Stimulated activated CD8-positive, alpha-beta memory T cell treated with anti-CD3 and anti-CD28 coated beads, Interleukin-4, amount 100 ng/mL, for 4 hours (primary cell): ENCODE data around the gene CBLC.
"Not testable (repeated sequence)": the region's sequence is repeated elsewhere in the genome, so short reads cannot be mapped to it uniquely, and the experiment has no call there.

Source experiments
- DNase-seq, 2 donors: peaks; one replicate each; pipeline ENCODE4 v3.0.0-alpha.2; 2020; ENCODE audit warnings: low read depth in 2 of 2, low spot score in 1 of 2

CBLC gene

GRCh38 chr19:44818466-44819031 lies 40.9 kb downstream of the CBLC start:
- DNase-seq: no peak

GRCh38 chr19:44819246-44819832 lies 41.6 kb downstream of the CBLC start:
- DNase-seq: no peak

GRCh38 chr19:44820648-44821609 lies 43.2 kb downstream of the CBLC start:
- DNase-seq: no peak

GRCh38 chr19:44822177-44822576 lies 44.5 kb downstream of the CBLC start:
- DNase-seq: no peak

- DNase-seq: no peak
Measured at GRCh38 chr19:44822670-44823372, 45.1 kb downstream of the CBLC start.

GRCh38 chr19:44823373-44823698 lies 45.6 kb downstream of the CBLC start:
- no peak for DNase-seq

GRCh38 chr19:44824761-44825160 lies 47.1 kb downstream of the CBLC start:
- no peak for DNase-seq

GRCh38 chr19:44832875-44833274 lies 55.2 kb downstream of the CBLC start:
- DNase-seq: not testable (repeated sequence)

GRCh38 chr19:44834399-44834798 lies 56.7 kb downstream of the CBLC start:
- DNase-seq: not testable (repeated sequence)

- DNase-seq: no peak
Measured at GRCh38 chr19:44839276-44839675, 61.6 kb downstream of the CBLC start.

- DNase-seq: no peak
Measured at GRCh38 chr19:44840811-44841210, 63.1 kb downstream of the CBLC start.

GRCh38 chr19:44841231-44841630 lies 63.5 kb downstream of the CBLC start:
- no peak for DNase-seq

GRCh38 chr19:44845286-44845611 lies 67.6 kb downstream of the CBLC start:
- DNase-seq: no peak

GRCh38 chr19:44845612-44846454 lies 68.1 kb downstream of the CBLC start, which contains the start of gene NECTIN2:
NECTIN2 (plus strand) TSS chr19:44846297; CDS start chr19:44846526, 229 bp downstream.
- DNase-seq: peak; percentile 45 to 55

GRCh38 chr19:44846455-44847143 lies 68.9 kb downstream of the CBLC start:
- DNase-seq: no peak

GRCh38 chr19:44847144-44848035 lies 69.7 kb downstream of the CBLC start:
- no peak for DNase-seq

GRCh38 chr19:44848036-44848811 lies 70.5 kb downstream of the CBLC start:
- no peak for DNase-seq

- no peak for DNase-seq
Measured at GRCh38 chr19:44848812-44849447, 71.2 kb downstream of the CBLC start.
